Epithelial cell of prostate (primary cell): Measurements from ENCODE around the gene INSIG1.

Source experiments
- DNase-seq: peaks from one replicate; pipeline ENCODE4 v3.0.0-alpha.2; 2011; ENCODE audit warnings: low read depth, low spot score
- H3K27ac ChIP-seq: fragments of 450-650 bp; 2 replicates; pipeline ENCODE4 v1.5.1; 2017; ENCODE audit warnings: mild to moderate bottlenecking

The INSIG1 gene

DNA sequence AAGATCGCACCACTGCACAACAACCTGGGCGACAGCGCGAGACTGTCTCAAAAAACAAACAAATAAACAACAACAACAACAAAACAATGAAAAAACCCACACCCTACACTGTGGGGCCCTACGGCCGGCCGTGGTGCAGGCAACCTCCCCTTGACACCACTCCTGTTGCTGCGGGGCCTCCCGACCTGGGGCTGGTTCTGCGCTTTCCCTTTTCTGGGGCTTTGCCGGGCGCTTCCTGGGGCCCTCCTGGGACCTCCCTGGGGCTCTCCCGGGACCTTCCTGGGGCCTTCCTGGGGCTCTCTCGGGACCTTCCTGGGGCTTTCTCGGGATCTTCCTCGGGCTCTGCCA, 46.6 kb downstream of the INSIG1 start:
- no peak for DNase-seq
- H3K27ac ChIP-seq, result no peak overlapping the region

DNA sequence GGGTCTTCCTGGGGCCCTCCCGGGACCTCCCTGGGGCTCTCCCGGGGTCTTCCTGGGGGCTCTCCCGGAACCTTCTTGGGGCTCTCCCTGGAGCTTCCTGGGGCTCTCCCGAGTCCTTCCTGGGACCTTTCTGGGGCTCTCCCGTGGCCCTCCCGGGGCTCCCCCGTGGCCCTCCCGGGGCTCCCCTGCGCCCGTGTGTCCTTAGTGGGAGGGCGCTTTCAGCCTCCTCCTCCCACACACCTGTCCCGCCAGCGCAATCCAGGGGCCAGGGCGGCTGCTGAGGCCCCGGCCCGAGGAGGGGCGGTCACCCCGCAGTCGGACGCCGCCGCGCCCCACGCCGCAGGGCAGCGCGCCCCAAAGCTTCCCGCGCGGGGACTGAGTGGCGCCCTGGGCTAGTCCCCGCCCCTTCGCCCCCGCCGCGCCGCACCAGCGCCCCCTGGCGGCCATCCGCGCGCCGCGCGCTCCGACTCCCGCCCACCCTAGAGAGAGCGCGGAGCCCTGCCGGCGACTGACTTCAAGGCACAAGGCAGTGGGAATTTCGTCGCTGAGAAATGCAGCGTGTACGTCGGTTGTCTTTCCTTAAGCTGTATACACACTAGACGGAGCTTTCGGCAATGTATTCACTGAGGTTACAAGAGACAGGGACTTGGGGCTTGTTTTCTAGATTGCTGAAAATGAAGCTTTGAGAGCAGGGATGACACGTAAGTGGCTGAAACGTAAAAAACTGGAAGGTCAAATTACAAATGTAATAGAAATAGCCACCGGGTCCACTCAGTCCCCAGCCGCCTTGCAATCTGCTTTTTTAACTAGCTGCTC, 47.1 kb downstream of the INSIG1 start:
- no peak overlapping the region for H3K27ac ChIP-seq
- DNase-seq, result no peak

DNA sequence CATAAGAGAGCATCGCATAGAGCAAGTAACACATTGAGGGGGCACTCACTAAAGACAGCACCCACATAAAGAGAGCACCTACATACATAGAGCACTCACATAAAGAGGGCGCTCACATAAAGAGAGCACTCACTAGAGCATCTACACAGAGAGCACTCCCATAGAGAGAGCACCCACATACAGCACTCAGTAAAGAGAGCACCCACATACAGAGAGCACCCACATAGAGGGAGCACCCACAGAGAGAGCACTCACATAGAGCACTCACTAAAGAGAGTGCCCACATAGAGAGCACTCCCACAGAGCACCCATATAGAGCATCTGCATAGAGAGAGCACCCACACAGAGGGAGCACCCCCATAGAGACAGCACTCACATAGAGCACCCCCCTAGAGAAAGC, 47.8 kb downstream of the INSIG1 start:
- DNase-seq, result no peak
- no peak overlapping the region for H3K27ac ChIP-seq

DNA sequence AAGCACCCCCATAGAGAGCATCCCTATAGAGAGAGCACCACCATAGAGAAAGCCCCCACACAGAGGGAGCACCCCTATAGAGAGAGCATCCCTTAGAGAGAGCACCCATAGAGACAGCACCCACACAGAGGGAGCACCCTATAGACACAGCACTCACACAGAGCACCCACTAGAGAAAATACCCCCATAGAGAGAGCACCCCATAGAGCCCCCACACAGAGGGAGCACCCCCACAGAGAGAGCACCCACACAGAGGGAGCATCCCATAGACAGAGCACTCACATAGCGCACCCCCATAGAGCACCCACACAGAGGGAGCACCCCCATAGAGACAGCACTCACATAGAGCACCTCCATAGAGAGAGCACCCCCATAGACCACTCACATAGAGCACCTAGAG, 48.6 kb downstream of the INSIG1 start:
- no peak for DNase-seq
- no peak overlapping the region for H3K27ac ChIP-seq

DNA sequence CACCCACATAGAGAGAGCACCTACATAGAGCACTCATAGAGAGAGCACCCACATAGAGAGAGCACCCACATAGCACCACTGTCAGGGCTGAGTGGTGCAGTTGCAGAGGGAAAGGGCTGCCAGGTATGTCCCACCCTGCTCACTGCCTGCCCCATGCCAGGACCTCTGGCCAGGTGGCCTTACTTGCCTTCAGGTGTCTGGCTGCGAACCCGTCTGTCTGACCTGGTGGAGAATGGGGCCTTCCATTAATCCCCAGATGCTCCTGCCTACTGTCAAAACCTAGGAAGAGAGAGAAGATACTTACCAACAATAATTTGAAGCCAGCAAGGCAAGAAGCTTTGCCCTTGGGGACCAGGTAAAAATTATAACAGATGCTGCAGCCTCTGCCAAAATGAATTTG, 51.1 kb downstream of the INSIG1 start:
- no peak overlapping the region for H3K27ac ChIP-seq
- DNase-seq, result no peak

DNA sequence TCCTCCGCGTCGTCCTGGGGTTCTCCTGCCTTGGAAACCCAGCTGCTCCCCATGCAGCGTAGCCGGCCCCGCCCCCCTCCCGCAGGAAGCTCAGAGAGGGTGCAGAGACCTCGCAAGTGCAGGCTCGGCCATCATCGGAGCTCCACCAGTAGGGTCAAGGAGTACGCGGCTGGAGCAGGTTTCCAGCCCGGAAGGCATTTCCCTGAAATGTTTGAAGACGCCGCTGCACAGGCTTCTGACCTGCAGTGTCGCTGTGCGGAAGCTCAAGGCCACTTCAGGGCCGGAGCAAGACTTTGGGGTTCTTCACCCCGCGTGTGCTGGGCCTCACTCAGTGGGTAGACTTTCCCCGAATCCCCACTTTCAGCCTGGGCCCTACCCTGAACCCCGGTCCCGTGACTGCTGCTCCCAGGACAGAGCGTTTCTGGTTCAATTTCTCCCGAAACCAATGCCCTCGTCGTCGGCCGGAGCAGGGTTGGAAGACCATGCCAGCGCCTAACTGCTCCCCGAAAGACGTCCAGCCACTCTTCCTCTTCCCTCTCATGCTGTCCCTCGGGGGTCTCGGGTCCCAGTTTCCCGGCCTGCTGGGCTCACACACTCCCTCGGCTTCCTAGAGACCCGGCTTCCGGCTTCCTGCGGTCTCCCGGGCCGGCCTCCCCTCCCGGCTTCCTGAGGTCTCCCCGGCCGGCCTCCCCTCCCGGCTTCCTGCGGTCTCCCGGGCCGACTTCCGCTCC, 52.1 kb downstream of the INSIG1 start:
- DNase-seq, result no peak
- no peak overlapping the region for H3K27ac ChIP-seq

DNA sequence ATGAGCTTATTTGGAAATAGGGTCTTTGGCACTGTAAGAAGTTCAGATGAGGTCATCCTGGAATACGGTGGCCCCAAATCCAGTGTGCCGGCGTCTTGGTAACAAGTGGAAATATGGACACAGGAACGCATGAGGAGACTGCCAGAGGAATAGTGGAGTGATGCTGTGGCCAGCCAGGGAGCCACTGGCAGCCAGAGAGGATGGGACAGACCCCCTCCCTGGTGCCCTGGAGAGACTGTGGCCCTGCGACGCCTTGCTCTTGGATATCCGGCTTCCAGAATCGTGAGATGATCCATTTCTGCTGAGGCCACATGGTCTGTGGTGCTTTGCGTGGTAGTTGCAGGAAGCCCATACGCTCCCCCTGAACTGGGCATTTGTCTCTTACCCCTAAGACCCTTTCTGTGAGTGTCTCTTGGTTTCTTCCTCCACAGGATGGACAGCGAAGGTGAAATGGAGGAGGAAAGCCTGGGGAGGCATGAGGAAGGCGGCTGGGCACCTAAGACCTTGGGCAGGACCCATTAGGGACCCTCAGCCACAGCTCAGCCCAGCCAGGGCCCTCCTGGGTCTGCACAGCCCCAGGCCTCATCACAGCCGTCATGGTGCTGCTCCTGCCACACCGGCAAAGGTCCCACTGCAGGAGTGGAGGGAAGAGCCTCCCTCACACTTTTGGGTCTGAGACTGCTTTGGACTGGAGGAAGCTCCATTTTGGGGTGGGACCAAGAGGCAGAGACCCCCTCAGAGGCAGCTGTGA, 53.6 kb downstream of the INSIG1 start:
- DNase-seq, result no peak
- H3K27ac ChIP-seq, result no peak overlapping the region

DNA sequence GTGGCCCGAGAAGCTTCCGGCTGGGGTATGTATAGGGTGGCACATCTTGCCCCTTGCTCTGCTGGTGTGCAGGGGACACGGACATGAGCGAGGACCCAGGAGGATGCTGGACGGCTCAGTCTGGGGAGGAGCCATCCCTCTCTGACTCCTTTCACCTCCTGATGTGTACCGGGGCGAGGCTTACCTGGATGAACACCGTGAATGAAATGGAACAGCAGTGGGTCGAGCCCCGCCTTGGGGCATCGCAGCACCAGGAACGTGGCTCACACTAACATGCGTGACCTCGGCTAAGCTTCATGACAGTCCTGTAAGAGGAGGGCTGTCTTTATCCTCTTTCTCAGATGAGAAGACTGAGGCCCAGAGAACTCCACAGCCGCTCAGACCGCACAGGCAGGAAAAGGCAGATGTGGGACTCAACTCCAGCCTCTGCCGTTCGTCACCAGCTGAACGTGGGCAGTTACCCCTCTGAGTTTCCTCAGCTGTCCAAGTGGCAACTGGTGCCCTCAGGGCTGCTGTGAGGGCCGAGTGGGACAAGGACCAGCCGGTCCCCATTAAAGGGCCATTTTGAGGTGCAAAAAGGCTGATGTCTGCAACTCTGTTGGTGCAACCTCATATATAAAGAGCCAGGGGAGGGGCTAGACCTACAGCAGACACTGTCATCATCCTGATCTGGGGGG, 54.5 kb downstream of the INSIG1 start:
- no peak overlapping the region for H3K27ac ChIP-seq
- no peak for DNase-seq

DNA sequence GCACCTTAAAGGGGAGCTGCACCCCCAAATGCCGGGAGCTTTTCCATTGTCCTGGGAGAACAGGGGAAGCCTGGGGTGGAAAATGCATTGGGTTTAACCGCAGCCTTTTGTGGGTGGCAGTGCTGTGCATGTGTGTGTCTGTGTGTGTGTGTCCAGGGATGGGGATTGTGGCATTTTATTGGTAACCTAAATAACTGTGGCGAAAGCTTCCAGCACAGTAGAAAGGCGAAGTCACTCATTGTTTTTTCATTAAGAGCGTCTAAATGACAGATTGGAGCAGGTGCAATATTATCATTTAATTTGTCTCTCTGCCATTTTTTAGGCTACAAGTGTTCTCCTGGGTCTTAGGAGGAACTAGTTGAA, 55.1 kb downstream of the INSIG1 start:
- no peak overlapping the region for H3K27ac ChIP-seq
- no peak for DNase-seq

DNA sequence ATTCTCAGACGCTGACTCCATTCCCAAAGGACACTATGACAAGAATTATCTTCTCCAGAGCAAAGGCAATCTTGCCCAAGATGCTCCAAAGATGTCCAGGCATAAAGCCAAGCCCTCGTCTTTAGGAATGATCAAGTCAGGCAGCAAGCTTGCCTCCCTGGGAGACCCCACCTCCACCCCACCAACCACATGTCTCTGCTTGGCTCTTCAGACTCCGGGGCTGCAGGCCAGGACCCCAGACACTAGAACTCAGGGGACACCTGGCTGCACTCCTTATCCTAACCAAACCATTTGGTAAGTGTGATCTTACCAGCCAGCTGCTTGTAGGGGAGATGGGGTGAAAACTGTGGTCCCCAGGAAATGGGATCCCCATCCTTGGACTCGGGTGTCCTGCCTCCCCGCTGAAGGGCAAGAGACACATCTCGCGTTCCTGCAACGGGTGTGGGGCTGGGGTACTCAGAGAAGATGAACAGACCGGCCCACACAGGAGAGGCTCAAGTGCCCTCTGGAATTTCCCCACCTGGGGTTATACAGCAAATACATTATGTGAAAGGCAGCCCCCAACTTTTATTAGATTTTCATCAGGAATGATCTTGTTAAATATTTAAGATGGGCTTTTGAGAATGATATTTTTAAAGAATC, 55.7 kb downstream of the INSIG1 start:
- no peak for DNase-seq
- no peak overlapping the region for H3K27ac ChIP-seq

DNA sequence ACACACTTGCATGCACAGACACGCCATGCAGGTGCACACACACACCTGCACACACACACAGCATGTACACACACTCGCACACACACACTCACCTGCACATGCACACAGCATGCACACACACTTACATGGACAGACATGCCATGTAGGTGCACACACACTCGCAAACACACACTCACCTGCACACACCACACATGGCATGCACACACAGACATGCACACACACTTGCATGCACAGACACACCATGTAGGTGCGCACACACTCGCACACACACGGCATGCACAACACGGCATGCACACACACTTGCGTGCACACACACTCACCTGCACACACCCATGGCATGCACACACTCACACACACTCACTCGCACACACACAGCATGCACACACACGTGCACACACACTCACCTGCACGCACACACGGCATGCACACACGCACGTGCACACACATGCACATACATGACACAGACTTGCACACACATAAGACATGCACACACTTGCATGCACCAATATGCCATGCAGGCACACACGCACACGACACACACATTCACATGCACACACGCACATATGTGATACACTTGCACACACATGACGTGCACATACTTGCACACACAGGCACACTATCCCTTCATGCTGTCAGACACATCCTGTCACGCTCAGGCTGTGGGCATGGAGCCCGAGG, 56.8 kb downstream of the INSIG1 start:
- DNase-seq, result no peak
- H3K27ac ChIP-seq, result no peak overlapping the region

DNA sequence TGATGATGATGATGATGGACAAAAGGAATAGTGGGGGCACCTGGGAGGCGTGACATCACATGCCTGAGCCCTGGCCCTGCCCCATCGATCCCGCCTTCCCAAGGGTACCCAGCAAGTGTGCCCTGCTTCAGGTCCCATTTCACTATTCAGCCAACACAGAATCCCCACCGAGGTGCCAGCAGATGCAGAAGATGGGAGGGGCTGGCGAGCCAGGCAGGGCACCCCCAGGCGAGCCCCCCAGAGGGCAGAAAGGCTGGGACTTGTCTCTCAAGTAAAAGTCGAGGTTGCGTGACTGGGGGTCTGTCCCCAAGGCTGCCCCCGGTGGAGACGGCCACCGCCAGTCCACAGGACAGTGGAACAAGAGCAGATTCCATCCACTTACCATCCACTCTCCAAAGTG, 57.5 kb downstream of the INSIG1 start:
- no peak for DNase-seq
- no peak overlapping the region for H3K27ac ChIP-seq

DNA sequence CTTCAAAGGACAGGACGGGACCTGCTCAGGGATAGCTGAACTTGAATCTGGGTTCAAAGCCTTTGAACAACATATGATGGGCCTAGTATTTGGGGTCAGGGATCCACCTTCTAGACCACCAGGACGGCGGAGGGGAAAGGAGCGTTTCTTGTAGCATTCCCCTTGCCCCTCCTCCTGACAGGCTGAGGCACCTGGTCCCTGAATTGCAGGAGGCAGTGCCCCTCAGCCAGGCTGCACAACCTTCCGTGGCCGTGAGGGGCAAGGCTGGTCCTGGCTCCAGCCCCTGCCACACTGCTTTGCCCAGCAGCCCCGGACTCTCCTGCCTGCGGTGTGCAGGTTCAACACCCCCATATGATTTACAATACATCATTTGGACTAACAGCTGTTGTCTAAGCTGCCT, 58.1 kb downstream of the INSIG1 start:
- H3K27ac ChIP-seq, result no peak overlapping the region
- no peak for DNase-seq

DNA sequence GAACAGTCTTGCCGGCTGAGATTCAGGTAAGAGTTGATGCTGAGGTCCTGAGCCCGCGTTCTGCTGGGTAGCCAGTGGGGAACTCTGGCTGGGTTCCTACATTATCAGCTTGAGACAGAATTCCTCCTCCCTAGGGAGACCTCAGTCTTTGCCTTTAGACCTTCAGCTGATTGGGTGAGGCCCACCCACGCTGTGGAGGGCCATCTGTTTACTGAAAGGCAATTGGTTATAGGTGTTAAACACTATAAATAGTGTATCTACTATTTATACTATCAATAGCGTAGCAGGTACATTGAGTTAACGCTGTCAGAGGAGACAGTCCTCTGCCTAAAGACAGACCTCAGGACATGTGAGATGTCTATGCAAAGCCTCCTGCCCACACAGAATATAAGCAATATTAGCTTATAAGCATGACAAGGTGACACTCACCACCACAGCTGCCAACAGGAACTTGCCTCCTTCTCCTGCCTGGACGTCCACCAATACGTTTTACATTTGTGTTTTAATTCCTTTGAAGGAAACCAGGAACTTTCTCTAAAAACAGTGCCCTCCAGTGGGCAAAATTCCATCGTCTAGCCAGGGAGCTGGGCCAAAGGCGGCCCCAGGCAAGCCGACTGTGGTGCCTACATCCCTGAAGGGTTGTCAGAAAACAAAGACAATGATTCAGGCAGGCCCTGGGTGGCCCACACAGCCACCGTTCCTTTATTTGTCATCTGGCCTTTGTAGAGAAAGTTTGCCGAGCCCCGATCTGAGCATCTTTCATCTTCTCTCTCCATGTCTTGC, 58.8 kb downstream of the INSIG1 start:
- H3K27ac ChIP-seq, result no peak overlapping the region
- DNase-seq, result no peak

DNA sequence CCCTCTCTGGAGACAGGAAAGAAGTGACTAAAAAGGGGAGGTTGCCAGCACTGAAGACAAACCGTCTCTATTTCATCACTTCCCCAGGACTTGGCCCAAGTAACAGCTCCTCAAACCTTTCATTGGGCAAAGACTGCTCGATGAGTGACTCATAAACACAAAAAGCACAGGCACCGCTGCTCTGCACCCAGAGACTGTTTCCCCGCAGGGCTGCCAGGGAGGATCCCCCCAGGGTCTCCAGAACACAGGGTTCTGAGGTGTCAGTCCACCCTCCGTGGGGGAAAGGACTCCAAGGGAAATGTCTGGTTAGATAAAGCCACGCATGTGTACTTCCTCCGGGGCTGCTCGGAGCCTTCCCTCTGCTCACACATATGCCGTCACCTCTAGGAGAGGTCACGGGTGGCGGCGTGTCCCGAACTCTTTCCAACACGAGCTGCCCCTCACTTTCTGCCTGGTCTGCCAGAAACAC, 59.9 kb downstream of the INSIG1 start:
- H3K27ac ChIP-seq, result no peak overlapping the region
- no peak for DNase-seq

DNA sequence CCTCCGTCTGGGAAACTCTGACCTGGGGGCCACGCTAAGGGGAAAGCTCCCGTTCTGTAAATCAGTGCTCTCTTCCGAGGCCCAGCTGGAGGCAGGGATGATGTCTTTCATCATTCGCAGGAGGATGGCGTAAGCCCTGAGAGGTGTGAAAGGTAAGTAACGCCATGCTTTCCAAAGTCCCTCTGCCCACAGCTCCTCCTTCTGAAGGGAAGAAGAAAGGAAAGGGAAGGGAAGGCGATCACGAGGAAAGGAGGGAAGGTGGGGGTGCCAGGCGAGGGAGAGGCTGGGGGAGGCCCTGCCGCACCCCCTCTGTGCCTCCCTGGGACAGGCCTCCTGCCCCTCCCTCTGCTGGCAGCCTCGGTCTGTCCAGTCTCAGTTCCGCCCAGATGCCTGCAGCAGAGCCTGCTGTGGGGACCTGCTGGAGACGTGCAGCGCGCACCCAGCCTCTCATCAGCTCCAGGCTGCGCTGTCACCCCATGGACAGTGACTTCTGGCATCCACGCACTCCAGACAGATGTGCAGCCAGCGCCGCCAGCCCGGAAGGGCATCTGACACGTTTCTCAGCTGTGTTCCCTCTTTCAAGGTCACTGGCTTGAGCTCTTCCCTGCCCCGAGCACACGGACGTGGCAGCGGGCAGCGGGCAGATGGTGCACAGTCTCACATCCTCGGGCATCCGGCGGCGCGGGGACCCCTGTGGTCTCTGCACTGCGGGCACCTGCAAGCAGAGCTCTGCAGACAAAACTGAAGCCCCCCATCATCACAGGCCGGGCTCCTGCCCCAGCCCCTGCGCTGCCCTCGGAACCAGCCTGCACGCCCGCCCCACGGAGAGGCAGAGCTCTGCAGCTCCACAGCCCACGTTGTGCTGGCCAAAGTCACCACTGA, 60.6 kb downstream of the INSIG1 start:
- no peak for DNase-seq
- no peak overlapping the region for H3K27ac ChIP-seq

DNA sequence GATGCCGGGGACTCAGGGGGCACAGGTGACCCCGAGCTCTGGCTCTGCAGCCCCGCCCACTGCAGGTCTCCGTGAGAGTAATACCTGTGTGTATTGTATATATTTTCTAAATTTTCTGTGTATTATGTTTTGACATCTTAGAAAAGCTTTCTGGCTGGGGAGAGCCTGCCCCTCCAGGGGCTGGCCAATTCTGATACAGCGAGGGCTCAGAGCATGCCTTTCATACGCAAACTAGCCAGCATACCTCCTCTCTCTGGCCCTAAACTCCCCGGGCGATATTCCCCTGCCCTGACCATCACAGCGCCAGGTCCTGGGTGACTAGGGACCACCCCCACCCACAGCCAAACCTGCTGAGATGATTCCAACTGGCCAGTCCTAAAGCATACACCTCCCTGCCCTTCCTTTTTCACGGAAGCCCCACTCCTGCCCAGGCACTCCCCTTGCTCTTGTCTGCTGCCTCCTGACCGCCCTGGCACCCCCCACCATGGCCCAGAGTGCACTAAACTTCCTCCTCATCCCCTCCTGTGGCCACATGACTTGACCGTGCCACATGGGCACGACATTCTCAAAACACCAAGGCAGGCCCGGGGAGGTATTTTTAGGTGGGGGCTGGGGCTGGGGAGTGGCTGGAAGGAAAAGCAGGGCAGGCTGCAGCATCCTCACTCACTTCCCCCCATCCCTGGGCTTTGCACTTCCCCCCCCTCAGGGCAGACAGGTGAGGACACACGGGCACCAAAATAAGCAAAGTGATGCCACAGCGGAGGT, 61.5 kb downstream of the INSIG1 start:
- DNase-seq, result no peak
- H3K27ac ChIP-seq, result no peak overlapping the region
